Stimulated activated CD8-positive, alpha-beta memory T cell treated with anti-CD3 and anti-CD28 coated beads, Interleukin-7, amount 100 ng/mL, for 48 hours (primary cell): ENCODE results near the gene MARCHF5.
"Not testable (repeated sequence)": the region's sequence is repeated elsewhere in the genome, so short reads cannot be mapped to it uniquely, and the experiment has no call there.

Experiments
- DNase-seq, 2 donors: peaks; one replicate each; pipeline ENCODE4 v3.0.0-alpha.2; 2020; ENCODE audit warnings: low read depth in 1 of 2; ENCODE audit errors: extremely low read depth in 1 of 2

The MARCHF5 gene

DNA sequence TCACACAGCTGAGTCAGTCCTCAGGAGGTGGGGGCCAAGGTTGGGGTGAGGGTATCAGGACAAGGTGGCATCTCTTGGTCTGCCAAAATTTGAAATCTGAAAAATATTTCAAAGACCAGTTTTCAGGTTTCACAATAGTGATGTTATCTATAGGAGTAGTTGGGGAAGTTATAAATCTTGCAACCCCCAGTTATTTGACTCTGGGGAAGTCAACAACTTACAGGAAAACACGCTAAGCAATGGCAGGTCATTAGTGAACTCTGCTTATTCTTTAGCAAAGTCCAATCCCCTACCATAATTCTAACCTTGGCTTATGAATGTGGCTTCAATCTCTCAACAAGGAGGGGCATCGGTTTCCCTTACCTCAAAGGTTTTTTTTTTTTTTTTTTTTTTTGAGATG lies 94.9 kb downstream of the MARCHF5 start:
- no peak for DNase-seq

DNA sequence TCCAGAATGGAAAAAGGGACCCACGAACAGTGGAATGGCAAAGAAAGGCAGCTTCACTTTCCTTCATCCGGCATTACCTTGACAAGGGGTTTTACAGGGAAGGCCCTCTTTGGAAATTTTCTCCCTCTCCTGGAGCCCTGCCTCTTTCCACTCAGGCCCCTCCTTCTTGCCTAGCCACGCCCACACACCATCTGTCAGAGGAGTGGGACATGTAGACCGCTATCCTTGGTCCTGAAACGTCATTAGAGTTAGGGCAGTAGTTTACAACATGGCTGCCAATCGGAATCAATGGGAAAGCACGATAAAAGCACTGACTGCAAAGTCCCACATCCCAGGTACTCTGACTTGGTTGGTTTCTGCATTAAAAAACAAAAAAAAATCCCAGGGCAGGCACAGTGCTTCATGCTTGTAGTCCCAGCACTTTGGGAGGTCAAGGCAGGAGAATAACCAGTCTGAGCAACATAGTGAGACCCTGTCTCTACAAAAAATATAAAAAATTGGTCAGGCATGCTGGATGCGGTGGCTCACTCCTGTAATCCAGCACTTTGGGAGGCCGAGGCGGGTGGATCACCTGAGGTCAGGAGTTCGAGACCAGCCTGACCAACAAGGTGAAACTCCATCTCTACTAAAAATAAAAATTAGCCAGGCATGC lies 96.4 kb downstream of the MARCHF5 start:
- no peak for DNase-seq

DNA sequence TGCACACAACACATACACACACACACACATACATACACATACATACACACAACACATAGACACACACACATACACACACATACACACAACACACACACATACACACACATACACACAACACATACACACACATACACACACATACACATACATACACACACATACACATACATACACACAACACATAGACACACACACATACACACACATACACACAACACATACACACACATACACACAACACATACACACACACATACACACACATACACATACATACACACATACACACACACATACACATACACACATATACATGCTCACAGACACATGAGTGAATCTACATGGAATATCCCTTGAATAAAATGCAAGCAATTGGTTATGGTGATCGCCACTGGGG lies 102.2 kb downstream of the MARCHF5 start:
- not testable (repeated sequence) for DNase-seq

DNA sequence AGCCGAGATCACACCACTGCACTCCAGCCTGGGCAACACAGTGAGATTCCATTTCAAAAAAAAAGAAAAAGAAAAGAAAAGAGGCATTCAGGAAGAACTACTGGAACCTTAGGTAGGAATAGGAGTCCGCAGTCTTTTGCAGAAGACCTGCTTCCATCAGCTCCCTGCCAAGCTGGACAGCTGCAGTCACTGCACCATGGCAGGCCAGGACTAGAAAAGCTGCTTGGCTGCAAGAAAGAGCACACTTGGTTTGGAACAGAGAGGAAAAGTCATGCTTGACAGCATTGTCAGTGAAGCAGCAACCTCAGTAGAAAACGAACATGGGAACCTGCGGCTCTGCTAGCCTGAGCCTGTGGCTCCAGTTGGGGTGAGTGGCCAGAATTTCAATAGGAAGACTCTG lies 104.3 kb downstream of the MARCHF5 start:
- DNase-seq, result no peak

DNA sequence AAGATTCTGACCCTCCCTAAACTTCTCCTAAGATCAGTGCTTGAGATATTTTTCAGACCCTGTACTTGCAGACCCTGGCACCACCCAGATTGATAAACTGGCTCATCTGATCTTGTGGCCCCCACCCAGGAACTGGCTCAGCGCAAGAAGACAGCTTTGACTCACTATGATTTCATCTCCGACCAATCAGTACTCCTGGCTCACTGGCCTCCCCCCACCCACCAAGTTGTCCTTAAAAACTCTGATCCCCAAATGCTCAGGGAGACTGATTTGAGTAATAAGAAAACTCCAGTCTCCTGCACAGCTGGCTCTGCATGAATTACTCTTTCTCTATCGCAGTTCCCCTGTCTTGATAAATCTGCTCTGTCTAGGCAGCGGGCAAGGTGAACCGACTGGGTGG lies 111.3 kb downstream of the MARCHF5 start:
- not testable (repeated sequence) for DNase-seq
